LNCaP clone FGC (cell line): ENCODE measurements around the gene RNF223.

Experiments used
- DNase-seq: peaks from one replicate; pipeline ENCODE4 v3.0.0-alpha.2; 2011; ENCODE audit warnings: low read depth
- H3K4me3 ChIP-seq: 2 replicates; pipeline ENCODE4 v1.5.1; 2011; ENCODE audit warnings: mild to moderate bottlenecking, low read depth, low read length, control low read depth
- CTCF ChIP-seq: IDR thresholded peaks from 2 replicates; pipeline ENCODE4 v1.5.1; 2012; ENCODE audit warnings: mild to moderate bottlenecking; ENCODE audit not compliant: control insufficient read depth, insufficient read depth; ENCODE audit errors: extremely low read depth

RNF223 gene

DNA sequence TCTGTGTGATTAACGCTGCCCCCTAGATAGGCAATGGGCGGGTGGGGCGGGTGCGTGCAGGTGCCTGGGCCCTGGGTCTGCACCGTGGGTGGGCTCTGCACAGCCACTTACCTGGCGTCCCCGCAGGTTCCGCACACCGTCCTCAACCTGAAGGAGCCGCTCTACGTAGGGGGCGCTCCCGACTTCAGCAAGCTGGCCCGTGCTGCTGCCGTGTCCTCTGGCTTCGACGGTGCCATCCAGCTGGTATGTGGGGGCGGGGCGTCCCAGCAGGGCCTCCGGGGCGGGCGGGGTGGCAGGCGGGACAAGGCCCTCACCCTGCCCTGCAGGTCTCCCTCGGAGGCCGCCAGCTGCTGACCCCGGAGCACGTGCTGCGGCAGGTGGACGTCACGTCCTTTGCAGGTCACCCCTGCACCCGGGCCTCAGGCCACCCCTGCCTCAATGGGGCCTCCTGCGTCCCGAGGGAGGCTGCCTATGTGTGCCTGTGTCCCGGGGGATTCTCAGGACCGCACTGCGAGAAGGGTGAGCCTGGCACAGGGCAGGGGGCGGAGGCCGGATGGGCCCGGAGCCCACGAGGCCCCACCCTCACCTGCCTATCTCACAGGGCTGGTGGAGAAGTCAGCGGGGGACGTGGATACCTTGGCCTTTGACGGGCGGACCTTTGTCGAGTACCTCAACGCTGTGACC lies 22.8 kb downstream of the RNF223 start:
- H3K4me3 ChIP-seq = no peak overlapping the region
- TF ChIP-seq CTCF = no peak
- no peak for DNase-seq

GRCh38 chr1:1050577-1051052 lies 23.5 kb downstream of the RNF223 start:
- no peak for DNase-seq
- H3K4me3 ChIP-seq = no peak overlapping the region
- TF ChIP-seq CTCF = no peak

GRCh38 chr1:1049318-1050165 lies 24.6 kb downstream of the RNF223 start:
- no peak overlapping the region for H3K4me3 ChIP-seq
- TF ChIP-seq CTCF = no peak
- no peak for DNase-seq

DNA sequence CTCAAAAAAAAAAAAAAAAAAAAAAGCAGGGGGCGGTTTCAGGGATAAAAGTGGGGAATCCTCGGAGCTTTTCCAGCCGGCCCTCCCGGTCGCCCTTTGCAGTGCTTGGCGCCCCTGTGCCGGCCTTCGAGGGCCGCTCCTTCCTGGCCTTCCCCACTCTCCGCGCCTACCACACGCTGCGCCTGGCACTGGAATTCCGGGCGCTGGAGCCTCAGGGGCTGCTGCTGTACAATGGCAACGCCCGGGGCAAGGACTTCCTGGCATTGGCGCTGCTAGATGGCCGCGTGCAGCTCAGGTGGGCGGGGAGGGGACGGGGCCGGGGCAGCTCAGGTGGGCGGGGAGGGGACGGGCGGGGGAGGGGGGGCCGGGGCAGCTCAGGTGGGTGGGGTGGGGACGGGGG lies 25.3 kb downstream of the RNF223 start:
- no peak for TF ChIP-seq CTCF
- DNase-seq = no peak
- no peak overlapping the region for H3K4me3 ChIP-seq

DNA sequence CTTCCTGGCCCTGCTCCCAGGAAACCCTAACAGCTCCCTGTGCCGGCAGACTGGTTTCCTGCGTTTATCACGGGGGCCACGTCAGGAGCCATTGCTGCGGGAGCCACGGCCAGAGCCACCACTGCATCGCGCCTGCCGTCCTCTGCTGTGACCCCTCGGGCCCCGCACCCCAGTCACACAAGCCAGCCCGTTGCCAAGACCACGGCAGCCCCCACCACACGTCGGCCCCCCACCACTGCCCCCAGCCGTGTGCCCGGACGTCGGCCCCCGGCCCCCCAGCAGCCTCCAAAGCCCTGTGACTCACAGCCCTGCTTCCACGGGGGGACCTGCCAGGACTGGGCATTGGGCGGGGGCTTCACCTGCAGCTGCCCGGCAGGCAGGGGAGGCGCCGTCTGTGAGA lies 26.1 kb downstream of the RNF223 start:
- TF ChIP-seq CTCF = no peak
- no peak overlapping the region for H3K4me3 ChIP-seq
- no peak for DNase-seq

DNA sequence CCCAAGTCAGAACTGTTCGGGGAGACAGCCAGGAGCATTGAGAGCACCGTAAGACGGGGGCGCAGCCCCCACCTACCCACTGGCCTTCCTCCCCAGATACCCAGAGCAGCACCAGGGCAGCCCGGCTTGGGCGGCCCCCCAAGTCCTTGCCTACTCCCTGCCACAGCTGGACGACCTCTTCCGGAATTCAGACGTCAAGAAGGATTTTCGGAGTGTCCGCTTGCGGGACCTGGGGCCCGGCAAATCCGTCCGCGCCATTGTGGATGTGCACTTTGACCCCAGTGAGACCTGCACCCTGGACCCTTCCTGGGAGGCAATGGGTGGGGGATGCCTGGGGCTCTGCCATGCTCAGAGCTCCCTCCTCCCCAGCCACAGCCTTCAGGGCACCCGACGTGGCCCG lies 26.7 kb downstream of the RNF223 start:
- no peak for TF ChIP-seq CTCF
- no peak for DNase-seq
- H3K4me3 ChIP-seq = no peak overlapping the region
